ENCODE data around the gene TRMT44.
"Not testable (repeated sequence)": the region's sequence is repeated elsewhere in the genome, so short reads cannot be mapped to it uniquely, and the experiment has no call there.

TRMT44 gene

DNA sequence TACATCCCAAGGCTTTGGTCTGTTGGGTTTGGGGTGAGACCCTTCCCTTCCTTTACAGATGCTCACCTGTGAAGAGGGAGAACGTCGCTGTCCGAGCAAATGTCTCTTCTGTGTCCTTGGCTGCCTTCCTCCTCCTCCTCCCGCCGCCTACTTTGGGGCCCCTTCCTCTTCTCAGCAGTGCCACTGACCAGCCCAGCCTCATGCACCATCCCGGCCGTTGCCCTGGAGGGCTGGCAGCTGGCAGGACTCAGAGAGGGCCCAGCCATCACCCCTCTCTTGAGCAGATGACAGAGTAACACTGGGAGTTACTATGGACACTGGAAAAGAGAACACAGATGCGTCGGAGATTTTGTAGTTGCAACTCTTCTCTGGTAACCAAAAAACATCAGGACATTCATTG is 68.2 kb downstream of the TRMT44 start:
- peaks cover 0 to 4% (median 0%) of the 10 kb centered on the region in 5 experiments for H3K27me3 ChIP-seq (replicated peaks in 2 of 5; ENCODE audit: control insufficient read depth in 4 of 5, insufficient read depth in 5 of 5, low read length in 4 of 5)
- no peaks in the 10 kb centered on the region for H3K4me1 ChIP-seq (ENCODE audit: control extremely low read depth in 1 of 4, control insufficient read depth in 4 of 4, insufficient read depth in 4 of 4, low read length in 3 of 4)
- no peak for DNase-seq
- no peak overlapping the region for H3K27ac ChIP-seq (ENCODE audit: insufficient read depth in 1 of 2, low read depth in 1 of 2, low read length in 2 of 2, poor library complexity in 1 of 2, severe bottlenecking in 2 of 2)
- H3K36me3 ChIP-seq (ENCODE audit: control insufficient read depth in 4 of 4, insufficient read depth in 4 of 4, low read length in 3 of 4): no peaks in the 10 kb centered on the region
- ChIA-PET POLR2A (no interaction called here), CTCF (no interaction called here)
- no peak overlapping the region for H3K4me3 ChIP-seq (ENCODE audit: control insufficient read depth in 1 of 7, extremely low read depth in 1 of 7, insufficient read depth in 4 of 7, low read depth in 2 of 7, low read length in 6 of 7)
- H3K9me3 ChIP-seq (ENCODE audit: control extremely low read depth in 1 of 5, control insufficient read depth in 4 of 5, insufficient read depth in 2 of 5, low read depth in 1 of 5, low read length in 4 of 5): no peaks in the 10 kb centered on the region
- WGBS (ENCODE audit: insufficient coverage): 95% methylated on average over 5 of the region's 9 CpGs

GRCh38 chr4:8509311-8509950 is 68.9 kb downstream of the TRMT44 start:
- CTCF ChIA-PET: no interaction called here
- whole genome bisulfite sequencing (ENCODE audit: insufficient coverage): 94% methylated on average over 19 of the region's 24 CpGs
- no peak for DNase-seq
- H3K4me3 ChIP-seq (ENCODE audit: control insufficient read depth in 1 of 7, extremely low read depth in 1 of 7, insufficient read depth in 4 of 7, low read depth in 2 of 7, low read length in 6 of 7): no peak overlapping the region
- H3K36me3 ChIP-seq (ENCODE audit: control insufficient read depth in 4 of 4, insufficient read depth in 4 of 4, low read length in 3 of 4): no peaks in the 10 kb centered on the region
- H3K27me3 ChIP-seq (replicated peaks in 2 of 5; ENCODE audit: control insufficient read depth in 4 of 5, insufficient read depth in 5 of 5, low read length in 4 of 5): peaks cover 0 to 4% (median 0%) of the 10 kb centered on the region in 5 experiments
- POLR2A ChIA-PET: no interaction called here
- H3K27ac ChIP-seq (ENCODE audit: insufficient read depth in 1 of 2, low read depth in 1 of 2, low read length in 2 of 2, poor library complexity in 1 of 2, severe bottlenecking in 2 of 2): no peak overlapping the region
- no peaks in the 10 kb centered on the region for H3K9me3 ChIP-seq (ENCODE audit: control extremely low read depth in 1 of 5, control insufficient read depth in 4 of 5, insufficient read depth in 2 of 5, low read depth in 1 of 5, low read length in 4 of 5)
- H3K4me1 ChIP-seq (ENCODE audit: control extremely low read depth in 1 of 4, control insufficient read depth in 4 of 4, insufficient read depth in 4 of 4, low read length in 3 of 4): no peaks in the 10 kb centered on the region

GRCh38 chr4:8510191-8510590 is 69.6 kb downstream of the TRMT44 start:
- ChIA-PET POLR2A (no interaction called here), CTCF (no interaction called here)
- H3K27ac ChIP-seq (ENCODE audit: insufficient read depth in 1 of 2, low read depth in 1 of 2, low read length in 2 of 2, poor library complexity in 1 of 2, severe bottlenecking in 2 of 2): no peak overlapping the region
- no peak for DNase-seq
- H3K4me1 ChIP-seq (ENCODE audit: control extremely low read depth in 1 of 4, control insufficient read depth in 4 of 4, insufficient read depth in 4 of 4, low read length in 3 of 4): no peaks in the 10 kb centered on the region
- H3K36me3 ChIP-seq (ENCODE audit: control insufficient read depth in 4 of 4, insufficient read depth in 4 of 4, low read length in 3 of 4): no peaks in the 10 kb centered on the region
- no peaks in the 10 kb centered on the region for H3K9me3 ChIP-seq (ENCODE audit: control extremely low read depth in 1 of 5, control insufficient read depth in 4 of 5, insufficient read depth in 2 of 5, low read depth in 1 of 5, low read length in 4 of 5)
- H3K4me3 ChIP-seq (ENCODE audit: control insufficient read depth in 1 of 7, extremely low read depth in 1 of 7, insufficient read depth in 4 of 7, low read depth in 2 of 7, low read length in 6 of 7): no peak overlapping the region
- WGBS (ENCODE audit: insufficient coverage): 97% methylated on average over 12 of the region's 12 CpGs
- H3K27me3 ChIP-seq (replicated peaks in 2 of 5; ENCODE audit: control insufficient read depth in 4 of 5, insufficient read depth in 5 of 5, low read length in 4 of 5): peaks cover 0 to 4% (median 0%) of the 10 kb centered on the region in 5 experiments

DNA sequence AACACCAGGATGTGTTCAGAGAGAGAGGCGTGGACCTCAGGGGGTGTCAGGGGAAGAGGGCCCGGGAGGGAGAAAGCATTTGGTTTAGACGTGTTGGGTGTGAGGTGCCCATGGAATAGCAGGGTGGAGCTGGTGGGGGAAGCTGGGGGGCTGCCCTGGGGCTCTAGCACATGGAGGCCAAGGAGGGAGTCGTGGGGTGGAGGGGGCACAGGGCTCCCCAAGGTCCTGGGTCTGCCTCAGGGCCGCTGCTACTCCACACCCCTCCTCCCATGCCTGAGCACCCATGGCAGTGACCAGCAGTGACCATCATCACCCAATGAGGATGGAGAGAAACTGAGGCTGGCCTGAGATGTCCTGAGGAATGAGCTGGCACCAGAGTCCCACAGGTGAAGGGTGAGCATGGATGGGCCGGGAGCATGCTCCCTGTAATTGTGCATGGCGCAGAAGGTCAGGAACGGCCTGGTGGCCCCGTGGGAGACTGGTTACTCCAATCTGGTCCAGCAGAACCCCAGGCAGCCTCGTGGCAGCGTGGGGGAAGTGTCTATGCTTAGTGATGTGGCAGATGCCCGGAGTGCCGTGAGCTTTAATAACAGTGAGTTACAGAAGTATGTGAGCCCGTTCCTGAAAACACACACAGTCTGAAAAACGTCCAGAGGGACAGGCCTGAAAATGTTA is 70.2 kb downstream of the TRMT44 start:
- no peak for DNase-seq
- H3K9me3 ChIP-seq (ENCODE audit: control extremely low read depth in 1 of 5, control insufficient read depth in 4 of 5, insufficient read depth in 2 of 5, low read depth in 1 of 5, low read length in 4 of 5): no peaks in the 10 kb centered on the region
- no peak overlapping the region for H3K4me3 ChIP-seq (ENCODE audit: control insufficient read depth in 1 of 7, extremely low read depth in 1 of 7, insufficient read depth in 4 of 7, low read depth in 2 of 7, low read length in 6 of 7)
- no peaks in the 10 kb centered on the region for H3K4me1 ChIP-seq (ENCODE audit: control extremely low read depth in 1 of 4, control insufficient read depth in 4 of 4, insufficient read depth in 4 of 4, low read length in 3 of 4)
- POLR2A ChIA-PET: no interaction called here
- no peaks in the 10 kb centered on the region for H3K36me3 ChIP-seq (ENCODE audit: control insufficient read depth in 4 of 4, insufficient read depth in 4 of 4, low read length in 3 of 4)
- CTCF ChIA-PET: no interaction called here
- H3K27me3 ChIP-seq (replicated peaks in 2 of 5; ENCODE audit: control insufficient read depth in 4 of 5, insufficient read depth in 5 of 5, low read length in 4 of 5): peaks cover 0 to 4% (median 0%) of the 10 kb centered on the region in 5 experiments
- 91% methylated on average over 13 of the region's 15 CpGs for WGBS (ENCODE audit: insufficient coverage)
- H3K27ac ChIP-seq (ENCODE audit: insufficient read depth in 1 of 2, low read depth in 1 of 2, low read length in 2 of 2, poor library complexity in 1 of 2, severe bottlenecking in 2 of 2): no peak overlapping the region

DNA sequence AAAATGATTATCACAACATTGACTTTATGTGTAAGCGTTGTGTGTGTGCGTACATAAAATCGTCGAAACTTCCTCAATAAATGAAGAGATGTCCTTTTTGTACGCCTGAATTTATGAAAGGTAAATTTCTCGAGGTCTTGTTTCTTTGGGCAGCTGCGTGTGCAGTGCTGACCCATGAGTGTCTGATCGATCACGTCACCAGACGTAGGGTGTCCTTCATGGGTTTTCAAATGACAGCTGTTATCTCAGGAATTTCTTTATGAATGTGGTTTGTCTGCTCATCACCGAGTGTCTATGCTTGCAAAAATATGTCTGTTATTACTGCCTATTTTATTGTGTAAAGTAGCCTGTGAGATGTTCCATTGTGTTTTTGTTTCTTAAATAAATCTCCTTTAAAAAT is 71.9 kb downstream of the TRMT44 start:
- no peak for DNase-seq
- 98% methylated on average over 10 of the region's 11 CpGs for WGBS (ENCODE audit: insufficient coverage)
- H3K4me3 ChIP-seq (ENCODE audit: control insufficient read depth in 1 of 7, extremely low read depth in 1 of 7, insufficient read depth in 4 of 7, low read depth in 2 of 7, low read length in 6 of 7): no peak overlapping the region

GRCh38 chr4:8513080-8513479 is 72.5 kb downstream of the TRMT44 start:
- H3K27ac ChIP-seq (ENCODE audit: insufficient read depth in 1 of 2, low read depth in 1 of 2, low read length in 2 of 2, poor library complexity in 1 of 2, severe bottlenecking in 2 of 2); H3K27me3 ChIP-seq (replicated peaks in 2 of 5; ENCODE audit: control insufficient read depth in 4 of 5, insufficient read depth in 5 of 5, low read length in 4 of 5); CTCF ChIA-PET; H3K4me1 ChIP-seq (ENCODE audit: control extremely low read depth in 1 of 4, control insufficient read depth in 4 of 4, insufficient read depth in 4 of 4, low read length in 3 of 4); H3K4me3 ChIP-seq (ENCODE audit: control insufficient read depth in 1 of 7, extremely low read depth in 1 of 7, insufficient read depth in 4 of 7, low read depth in 2 of 7, low read length in 6 of 7); DNase-seq; H3K36me3 ChIP-seq (ENCODE audit: control insufficient read depth in 4 of 4, insufficient read depth in 4 of 4, low read length in 3 of 4); H3K9me3 ChIP-seq (ENCODE audit: control extremely low read depth in 1 of 5, control insufficient read depth in 4 of 5, insufficient read depth in 2 of 5, low read depth in 1 of 5, low read length in 4 of 5); POLR2A ChIA-PET: not testable (repeated sequence)
- no CpG with 5 or more reads among the region's 4 CpGs for WGBS (ENCODE audit: insufficient coverage)

More for the DNA sequence above, 71.9 kb downstream of the TRMT44 start:
- H3K36me3 ChIP-seq (ENCODE audit: control insufficient read depth in 4 of 4, insufficient read depth in 4 of 4, low read length in 3 of 4): no peaks in the 10 kb centered on the region
- ChIA-PET POLR2A (no interaction called here), CTCF (no interaction called here)
- H3K27me3 ChIP-seq (replicated peaks in 2 of 5; ENCODE audit: control insufficient read depth in 4 of 5, insufficient read depth in 5 of 5, low read length in 4 of 5): no peaks in the 10 kb centered on the region
- no peak overlapping the region for H3K27ac ChIP-seq (ENCODE audit: insufficient read depth in 1 of 2, low read depth in 1 of 2, low read length in 2 of 2, poor library complexity in 1 of 2, severe bottlenecking in 2 of 2)
- H3K4me1 ChIP-seq (ENCODE audit: control extremely low read depth in 1 of 4, control insufficient read depth in 4 of 4, insufficient read depth in 4 of 4, low read length in 3 of 4): no peaks in the 10 kb centered on the region
- H3K9me3 ChIP-seq (ENCODE audit: control extremely low read depth in 1 of 5, control insufficient read depth in 4 of 5, insufficient read depth in 2 of 5, low read depth in 1 of 5, low read length in 4 of 5): no peaks in the 10 kb centered on the region

DNA sequence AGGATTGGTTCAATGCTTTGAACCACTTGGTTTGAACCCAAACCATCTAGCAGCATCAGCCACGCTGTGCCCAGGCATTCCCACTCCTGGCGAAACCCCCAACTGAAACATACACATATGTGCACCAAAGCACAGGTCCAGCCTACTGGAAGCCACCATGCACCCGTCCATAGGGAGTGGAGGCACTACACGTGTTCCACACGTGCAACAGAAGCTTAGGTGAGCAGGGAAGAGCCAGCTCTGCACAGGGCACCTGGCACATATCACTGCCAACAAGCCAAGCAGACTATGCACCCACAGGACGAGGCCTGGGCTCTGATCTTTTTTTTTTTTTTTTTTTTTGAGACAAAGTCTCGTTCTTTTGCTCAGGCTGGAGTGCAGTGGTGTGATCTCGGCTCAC is 73.4 kb downstream of the TRMT44 start:
- Histone ChIP-seq H3K36me3 (ENCODE audit: control insufficient read depth in 4 of 4, insufficient read depth in 4 of 4, low read length in 3 of 4) (no peaks in the 10 kb centered on the region), H3K4me3 (ENCODE audit: control insufficient read depth in 1 of 7, extremely low read depth in 1 of 7, insufficient read depth in 4 of 7, low read depth in 2 of 7, low read length in 6 of 7) (no peak overlapping the region), H3K4me1 (ENCODE audit: control extremely low read depth in 1 of 4, control insufficient read depth in 4 of 4, insufficient read depth in 4 of 4, low read length in 3 of 4) (no peaks in the 10 kb centered on the region), H3K9me3 (ENCODE audit: control extremely low read depth in 1 of 5, control insufficient read depth in 4 of 5, insufficient read depth in 2 of 5, low read depth in 1 of 5, low read length in 4 of 5) (no peaks in the 10 kb centered on the region), H3K27me3 (replicated peaks in 2 of 5; ENCODE audit: control insufficient read depth in 4 of 5, insufficient read depth in 5 of 5, low read length in 4 of 5) (peaks cover 0 to under 1% (median 0%) of the 10 kb centered on the region in 5 experiments), H3K27ac (ENCODE audit: insufficient read depth in 1 of 2, low read depth in 1 of 2, low read length in 2 of 2, poor library complexity in 1 of 2, severe bottlenecking in 2 of 2) (no peak overlapping the region)
- 96% methylated on average over 4 of the region's 8 CpGs for WGBS (ENCODE audit: insufficient coverage)
- ChIA-PET POLR2A (no interaction called here), CTCF (no interaction called here)
- no peak for DNase-seq
